T-helper 2 cell treated with Interferon-gamma antibody and Interleukin-4, amounts not matched to agents 100 ng/mL and 5 ng/mL, for 36 hours (primary cell): ENCODE data around the gene OSTC. TPM values are rescaled to one million over a fixed set of nuclear protein-coding genes. Genes with fewer than 3 reads are reported as not detected.

Source experiments
- intact Hi-C: fragments of 100-400 bp; cut with micrococcal nuclease; formaldehyde crosslinking; loops from one replicate; pipeline ENCODE4 v1.15.1; 2023
- total RNA-seq: library from RNA; stranded (reverse); gene quantifications from 2 replicates; pipeline ENCODE4 v1.2.3, GENCODE V29; 2022

The OSTC gene
- 106 and 108 TPM in 2 replicates for total RNA-seq

- intact Hi-C loops = loop anchor here (1.0 to 5.0 kb wide), 6 partner anchors 30 to 1542 kb away; partner anchors contain the start of genes HADH, LEF1, PAPSS1 and RPL34
Observed at GRCh38 chr4:108650212-108651013, at the start of gene OSTC. OSTC (plus strand) TSS chr4:108650599; CDS start chr4:108650656, 57 bp downstream.

- intact Hi-C loops = no loop called here
Observed at GRCh38 chr4:108601106-108601505, 49.3 kb upstream of the OSTC start.

- intact Hi-C loops = no loop called here
Observed at GRCh38 chr4:108601532-108601931, 48.9 kb upstream of the OSTC start.

- intact Hi-C loops = no loop called here
Observed at GRCh38 chr4:108602163-108602562, 48.2 kb upstream of the OSTC start.

- intact Hi-C loops = no loop called here
Observed at GRCh38 chr4:108607079-108607815, 43.2 kb upstream of the OSTC start.

GRCh38 chr4:108611365-108611764 is 39.0 kb upstream of the OSTC start:
- intact Hi-C loops = no loop called here

- intact Hi-C loops = no loop called here
Observed at GRCh38 chr4:108612365-108612764, 38.0 kb upstream of the OSTC start.

GRCh38 chr4:108619372-108620100 is 30.9 kb upstream of the OSTC start:
- intact Hi-C loops = loop anchor here (1.0 to 2.0 kb wide), 6 partner anchors 31 to 1195 kb away; partner anchors contain the start of genes CYP2U1, GAR1, HADH and OSTC

- intact Hi-C loops = loop anchor here (1.0 to 2.0 kb wide), 5 partner anchors 30 to 1194 kb away; partner anchors contain the start of genes GAR1, HADH and OSTC
Observed at GRCh38 chr4:108620101-108620932, 30.1 kb upstream of the OSTC start, which contains the start of gene RPL34. RPL34 (plus strand) TSS chr4:108620576; CDS start chr4:108621960, 1,384 bp downstream.

GRCh38 chr4:108620933-108621905 is 29.2 kb upstream of the OSTC start:
- intact Hi-C loops = loop anchor here (1.0 to 2.0 kb wide), 5 partner anchors 29 to 1194 kb away; partner anchors contain the start of genes GAR1, HADH and OSTC

- intact Hi-C loops = no loop called here
Observed at GRCh38 chr4:108622022-108622421, 28.4 kb upstream of the OSTC start.

GRCh38 chr4:108622828-108623227 is 27.6 kb upstream of the OSTC start:
- intact Hi-C loops = no loop called here

GRCh38 chr4:108624263-108625056 is 25.9 kb upstream of the OSTC start:
- intact Hi-C loops = no loop called here

GRCh38 chr4:108626056-108626455 is 24.3 kb upstream of the OSTC start:
- intact Hi-C loops = no loop called here

- intact Hi-C loops = no loop called here
Observed at GRCh38 chr4:108628411-108628810, 22.0 kb upstream of the OSTC start.

- intact Hi-C loops = no loop called here
Observed at GRCh38 chr4:108635070-108635655, 15.2 kb upstream of the OSTC start.

- intact Hi-C loops = no loop called here
Observed at GRCh38 chr4:108636246-108636645, 14.2 kb upstream of the OSTC start.

- intact Hi-C loops = no loop called here
Observed at GRCh38 chr4:108637856-108638255, 12.5 kb upstream of the OSTC start.
